Measurements from ENCODE around the gene CIRBP.

The CIRBP gene

GRCh38 chr19:1269065-1269477, at the start of gene CIRBP:
Gene CIRBP (plus strand): TSS chr19:1269332. CDS start chr19:1270934, 1,602 bp downstream.
- DNase-seq, result peak; percentile 96

GRCh38 chr19:1219786-1220476, 49.2 kb upstream of the CIRBP start:
- DNase-seq, result no peak

- no peak for DNase-seq
Observed at GRCh38 chr19:1220477-1220930, 48.6 kb upstream of the CIRBP start.

DNA sequence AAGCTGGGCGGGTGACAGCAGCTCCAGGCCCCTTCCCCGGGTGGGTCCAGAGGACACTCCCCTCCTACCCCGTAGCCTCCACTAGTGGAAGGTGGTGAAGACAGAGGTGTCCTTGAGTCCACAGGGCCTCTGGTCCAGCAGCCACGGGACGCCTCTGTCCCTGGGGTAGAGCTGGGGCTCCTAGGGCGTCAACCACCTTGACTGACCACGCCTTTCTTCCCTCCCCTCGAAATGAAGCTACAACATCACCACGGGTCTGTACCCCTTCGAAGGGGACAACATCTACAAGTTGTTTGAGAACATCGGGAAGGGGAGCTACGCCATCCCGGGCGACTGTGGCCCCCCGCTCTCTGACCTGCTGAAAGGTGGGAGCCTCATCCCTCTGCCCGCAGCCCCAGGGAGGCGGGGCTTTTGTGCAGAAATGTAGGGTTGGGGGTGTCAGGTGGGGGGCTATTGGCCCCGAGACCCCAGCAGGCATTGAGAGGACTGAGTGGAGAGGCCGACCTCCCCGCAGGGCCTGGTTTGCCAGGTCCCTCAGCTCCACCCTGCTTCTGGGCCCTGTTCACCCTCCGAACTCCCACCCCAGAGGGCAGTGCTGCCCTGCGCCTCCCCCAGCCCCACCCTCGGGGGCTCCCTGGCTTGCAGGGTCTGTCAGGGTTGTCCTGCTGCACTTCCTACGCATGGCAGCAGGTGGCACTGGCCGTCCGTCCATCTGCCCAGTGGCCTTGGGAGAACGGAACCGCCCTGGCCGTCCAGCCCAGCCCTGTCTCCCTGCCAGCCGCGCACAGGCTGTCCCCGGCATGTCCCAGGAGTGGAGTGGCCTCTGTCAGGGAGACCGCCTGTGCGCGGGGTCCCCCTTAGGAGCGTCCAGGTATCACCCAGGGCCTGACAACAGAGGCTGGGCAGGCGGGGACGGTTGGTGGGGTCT, 47.9 kb upstream of the CIRBP start:
- DNase-seq, result no peak

DNA sequence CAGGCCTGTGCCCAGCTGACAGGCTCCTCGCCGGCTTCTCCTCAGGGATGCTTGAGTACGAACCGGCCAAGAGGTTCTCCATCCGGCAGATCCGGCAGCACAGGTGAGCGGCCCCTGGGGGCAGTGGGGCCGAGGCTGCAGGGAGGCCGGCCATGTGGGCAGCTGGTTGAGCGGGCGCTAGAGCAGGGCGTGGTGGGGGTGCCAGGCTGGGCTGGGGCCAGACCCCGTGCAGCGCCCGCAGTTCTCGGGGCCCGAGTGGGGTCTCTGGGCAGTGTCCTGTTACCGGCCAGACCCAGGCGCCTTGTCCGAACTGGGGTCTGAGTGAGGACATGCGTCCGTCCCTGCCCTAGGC, 47.3 kb upstream of the CIRBP start:
- no peak for DNase-seq

DNA sequence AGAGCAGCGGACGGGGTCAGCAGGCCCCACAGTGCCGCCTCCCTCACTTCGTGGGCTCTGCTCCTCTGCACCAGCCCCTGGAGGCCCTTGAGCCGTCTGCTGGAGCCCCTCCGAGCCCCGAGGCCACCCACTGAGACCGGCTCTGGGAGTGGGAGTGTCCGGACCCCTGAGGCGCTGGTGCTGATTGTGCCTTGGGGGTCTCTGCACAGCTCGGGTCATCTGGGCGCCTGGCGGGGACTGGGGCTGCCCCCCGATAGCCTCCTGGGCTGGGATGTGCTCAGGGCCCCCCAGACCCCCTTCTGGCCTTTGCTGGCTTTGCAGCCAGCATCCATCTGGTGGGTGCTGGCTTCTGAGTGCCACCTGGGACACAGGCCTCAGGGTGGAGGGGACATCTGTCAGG, 46.7 kb upstream of the CIRBP start:
- no peak for DNase-seq

- DNase-seq, result no peak
Observed at GRCh38 chr19:1223018-1223855, 45.9 kb upstream of the CIRBP start.

GRCh38 chr19:1224047-1224825, 44.9 kb upstream of the CIRBP start:
- no peak for DNase-seq

- no peak for DNase-seq
Observed at GRCh38 chr19:1224847-1225246, 44.3 kb upstream of the CIRBP start.

DNA sequence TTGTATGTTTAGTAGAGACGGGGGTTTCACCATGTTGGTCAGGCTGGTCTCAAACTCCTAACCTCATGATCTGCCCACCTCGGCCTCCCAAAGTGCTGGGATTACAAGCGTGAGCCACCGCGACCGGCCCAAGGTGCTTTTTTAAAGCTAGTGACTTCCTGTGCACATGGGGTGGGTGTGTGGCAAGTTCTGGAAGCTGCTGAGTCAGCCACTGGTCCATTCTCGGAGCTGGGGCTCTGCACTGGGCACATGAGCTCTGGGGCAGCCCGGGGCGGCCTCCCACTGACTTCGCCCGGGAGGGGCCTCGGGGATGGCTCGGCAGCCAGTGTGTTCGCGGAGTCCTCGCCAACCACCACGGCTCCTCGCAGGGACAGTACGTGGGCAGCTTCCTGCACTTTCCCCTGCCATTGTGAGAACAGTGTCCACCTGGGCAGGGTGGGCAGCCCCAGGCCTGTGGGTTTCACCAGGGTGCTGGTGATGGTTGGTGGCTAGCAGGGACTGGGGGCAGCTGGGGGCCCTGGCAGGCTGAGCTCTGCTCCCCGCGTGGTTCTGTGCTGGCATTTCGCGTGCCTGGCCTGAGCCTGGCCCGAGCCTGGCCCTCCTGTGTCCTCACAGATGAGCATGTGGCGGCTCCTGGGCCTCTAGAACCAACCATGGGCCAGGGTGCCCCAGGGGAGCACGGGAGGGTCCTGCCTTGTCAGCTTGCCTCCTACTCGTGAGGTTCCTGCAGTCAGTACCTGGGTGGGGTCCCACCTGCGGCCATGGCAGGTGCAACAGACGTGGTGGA, 43.5 kb upstream of the CIRBP start:
- no peak for DNase-seq

GRCh38 chr19:1226227-1226518, 43.0 kb upstream of the CIRBP start:
- DNase-seq, result no peak

DNA sequence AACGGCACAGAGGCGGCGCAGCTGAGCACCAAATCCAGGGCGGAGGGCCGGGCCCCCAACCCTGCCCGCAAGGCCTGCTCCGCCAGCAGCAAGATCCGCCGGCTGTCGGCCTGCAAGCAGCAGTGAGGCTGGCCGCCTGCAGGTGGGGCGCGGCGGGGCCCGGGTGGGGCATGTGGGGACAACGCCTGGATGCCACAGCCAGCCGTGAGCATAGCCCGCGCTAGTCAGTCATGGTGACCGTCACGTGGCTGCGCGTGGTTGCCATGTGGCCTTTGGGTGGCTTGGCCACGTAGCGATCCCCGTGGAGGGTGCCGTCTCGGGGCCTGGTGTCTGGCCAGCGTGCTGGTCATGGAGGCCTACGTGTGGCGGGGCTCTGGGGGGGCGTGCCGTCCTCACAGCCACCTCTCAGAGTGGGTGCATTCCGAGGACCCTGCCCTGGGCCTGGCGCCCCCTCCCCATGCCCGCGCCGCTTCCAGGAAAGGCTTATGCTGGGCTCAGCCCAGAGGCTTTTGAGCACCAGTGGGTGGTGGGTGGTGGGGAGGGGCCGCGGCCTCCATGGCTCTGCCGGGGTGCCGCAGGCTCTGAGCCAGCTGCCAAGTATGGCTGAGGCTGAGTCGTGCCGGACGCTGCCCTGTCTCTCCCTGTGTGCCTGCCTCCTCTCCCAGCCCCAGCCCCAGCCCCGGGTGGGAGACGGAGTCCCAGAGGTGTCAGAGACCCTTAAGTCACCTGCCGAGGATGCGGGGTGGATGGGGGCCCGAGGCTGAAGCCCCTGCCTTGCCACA, 42.4 kb upstream of the CIRBP start:
- no peak for DNase-seq

GRCh38 chr19:1227304-1228054, 41.7 kb upstream of the CIRBP start:
- no peak for DNase-seq

- DNase-seq, result no peak
Observed at GRCh38 chr19:1228161-1228957, 40.8 kb upstream of the CIRBP start.

DNA sequence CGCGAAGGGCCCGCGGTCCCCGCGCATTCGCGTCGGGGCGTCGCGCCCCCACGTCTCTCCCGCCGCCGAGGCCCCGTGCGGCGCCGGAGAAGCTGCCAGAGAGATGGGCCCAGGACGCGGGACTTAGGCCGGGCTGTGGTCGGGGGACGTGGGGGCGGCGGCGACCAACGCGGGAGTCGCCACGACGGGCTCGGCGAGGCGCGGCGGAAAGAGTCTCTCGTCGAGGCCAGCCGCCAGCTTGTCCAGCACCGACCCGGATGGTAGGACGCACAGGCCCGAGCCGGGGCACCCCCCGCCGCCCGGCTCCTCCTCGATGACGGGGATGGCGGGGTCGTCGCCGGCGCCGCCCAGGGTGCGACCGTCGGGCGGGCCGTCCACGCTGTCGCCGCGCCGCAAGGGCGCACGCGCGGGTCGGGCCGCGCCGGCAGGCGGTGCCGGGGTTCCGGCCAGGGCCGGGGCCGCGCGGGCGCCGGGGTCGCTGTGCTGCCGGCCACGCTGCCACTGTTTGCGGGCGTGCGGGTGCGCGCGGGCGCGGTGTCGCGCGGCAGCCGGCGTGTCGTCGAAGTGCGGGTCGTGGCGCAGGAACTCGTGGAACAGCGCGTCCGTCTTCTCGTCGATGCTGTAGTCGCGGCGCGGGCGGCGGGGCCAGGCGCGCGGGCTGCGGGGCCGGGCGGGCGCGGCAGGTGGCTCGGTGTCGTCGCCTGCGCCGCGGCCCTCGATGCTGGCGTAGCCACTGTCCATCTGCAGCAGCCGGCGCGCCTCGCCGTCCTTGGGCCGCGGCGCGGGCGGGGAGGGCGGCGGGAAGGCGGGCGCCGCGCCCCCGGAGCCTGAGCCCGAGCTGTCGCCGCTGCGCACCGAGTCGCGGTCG, 39.8 kb upstream of the CIRBP start:
- DNase-seq, result no peak

- no peak for DNase-seq
Observed at GRCh38 chr19:1229924-1230782, 39.0 kb upstream of the CIRBP start.

DNA sequence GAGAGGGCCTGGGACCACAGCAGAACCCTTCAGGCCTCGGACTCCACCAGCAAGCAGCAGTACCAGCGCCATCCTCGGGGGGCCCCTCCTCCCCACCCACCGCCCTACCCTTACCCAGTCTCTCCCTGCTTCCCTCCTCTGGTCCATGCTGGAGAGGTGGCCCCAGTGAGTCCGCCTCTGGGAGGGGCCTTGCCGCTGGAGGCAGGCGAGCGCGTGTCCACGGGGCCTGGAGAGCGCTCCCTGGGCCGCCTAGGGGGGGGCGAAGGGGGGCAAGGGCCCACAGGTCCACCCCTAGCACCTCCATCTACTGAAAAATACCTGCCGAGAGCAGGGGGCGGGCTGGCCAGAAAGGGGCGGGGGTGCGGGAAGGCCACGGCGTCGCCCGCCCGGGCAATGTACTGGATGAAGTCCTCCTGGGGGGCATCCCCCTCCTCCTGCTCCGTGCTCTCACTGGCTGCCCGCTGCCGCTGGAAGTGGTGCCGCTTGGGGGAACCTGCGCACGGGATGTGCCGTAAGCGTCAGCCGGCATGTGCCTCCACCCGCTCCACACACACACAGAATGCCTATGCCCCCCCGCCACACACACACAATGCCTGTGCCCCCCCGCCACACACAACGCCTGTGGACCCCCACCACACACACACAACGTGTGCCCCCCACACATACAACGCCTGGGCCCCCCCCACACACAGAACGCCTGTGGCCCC, 38.2 kb upstream of the CIRBP start:
- DNase-seq, result no peak

Measured in NCI-H1105 treated with DMSO at 0.1 percent for 48 hours (cell line).